Stimulated activated CD4-positive, alpha-beta T cell treated with anti-CD3 and anti-CD28 coated beads, Interleukin-1b, Interleukin-23, amount 100 ng/mL, for 24 hours (primary cell): Measurements from ENCODE around the gene MARF1.
"Not testable (repeated sequence)": the region's sequence is repeated elsewhere in the genome, so short reads cannot be mapped to it uniquely, and the experiment has no call there.

Source experiments
- DNase-seq, 4 experiments: peaks; one replicate each; pipeline ENCODE4 v3.0.0-alpha.2; 2020; ENCODE audit warnings: low read depth in 4 of 4, low spot score in 1 of 4

MARF1 gene

DNA sequence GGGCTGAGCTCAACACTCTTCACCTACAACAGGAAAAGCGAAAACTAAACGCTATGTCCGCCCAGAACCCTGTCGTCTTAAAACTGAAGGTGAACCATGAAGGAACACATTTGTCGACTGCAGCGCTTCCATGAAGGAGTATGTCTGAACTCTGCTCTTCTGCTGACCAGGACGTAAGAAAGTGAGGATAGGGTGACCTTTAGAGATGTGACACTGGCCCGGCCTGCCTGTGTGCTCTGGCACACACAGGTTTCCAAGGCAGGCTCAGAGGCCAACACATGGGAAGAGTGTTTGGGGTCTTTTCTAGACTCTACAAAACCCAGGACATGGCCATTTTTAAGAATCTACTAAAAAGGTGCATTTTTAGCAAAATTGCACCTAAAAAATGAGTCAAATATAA is 21.1 kb downstream of the MARF1 start:
- DNase-seq, result no peak

DNA sequence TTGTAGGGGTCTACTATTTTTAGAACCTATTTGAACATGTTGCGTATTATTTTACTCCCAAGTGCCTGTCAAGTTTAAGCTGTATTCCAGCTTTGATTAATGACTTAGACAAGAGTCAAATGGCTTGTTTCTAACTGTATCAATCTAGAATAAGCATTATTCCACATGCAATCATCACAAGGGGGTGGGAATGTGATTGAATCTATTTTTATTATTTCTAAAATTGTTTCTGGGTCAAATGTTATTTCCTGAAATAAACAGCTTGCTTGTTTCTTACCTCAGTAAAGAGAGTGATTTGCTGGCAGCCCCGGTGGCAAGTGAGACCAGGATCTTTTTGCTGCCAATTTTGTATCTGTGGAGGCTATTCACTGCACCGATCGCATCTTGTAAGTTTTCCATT is 21.5 kb downstream of the MARF1 start:
- no peak for DNase-seq

DNA sequence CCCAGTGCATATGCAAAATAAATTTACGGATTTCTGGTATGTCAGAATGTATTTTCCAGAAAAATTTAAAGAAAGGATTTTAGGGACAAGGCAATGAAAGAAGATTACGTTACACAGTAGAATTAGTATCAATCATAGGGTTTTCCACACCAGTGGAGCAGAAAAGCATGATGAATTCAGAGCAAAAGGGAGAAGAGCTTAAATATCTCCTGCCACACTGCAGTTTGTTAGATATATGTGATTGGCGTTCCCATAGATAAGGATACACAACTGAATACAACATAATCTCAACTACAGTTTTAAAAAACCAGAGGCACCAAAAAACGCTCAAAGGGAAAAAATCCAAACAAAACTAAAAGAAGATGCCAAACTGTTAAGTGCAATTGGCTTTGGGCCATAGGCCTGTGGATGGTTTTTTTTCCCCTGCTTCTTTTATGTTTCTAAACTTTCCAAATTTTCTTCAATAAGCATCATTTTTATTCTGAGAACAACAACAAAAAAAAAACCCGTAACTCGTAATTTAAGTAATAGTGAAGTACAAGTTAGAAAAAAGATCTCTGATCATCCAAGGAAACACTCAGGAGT is 22.3 kb downstream of the MARF1 start:
- no peak for DNase-seq

DNA sequence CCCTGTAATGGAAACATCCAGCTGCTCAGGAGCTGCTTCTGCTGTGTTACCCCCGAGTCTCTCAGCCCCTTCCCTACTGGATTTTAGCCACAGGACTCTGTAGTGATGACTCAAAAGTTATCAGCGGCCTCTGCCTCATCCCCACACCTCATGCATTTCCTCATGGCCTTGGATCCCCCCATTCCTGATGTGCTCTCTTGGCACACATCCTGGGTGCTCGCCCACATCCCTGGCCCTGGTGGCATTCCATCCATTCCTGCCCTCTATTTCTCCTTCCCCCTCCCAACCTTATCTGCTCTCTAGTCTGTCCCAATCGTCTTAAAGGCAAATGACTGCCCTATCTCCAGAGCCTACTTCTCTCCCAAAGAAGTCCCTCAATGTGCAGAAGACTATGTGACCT is 24.6 kb downstream of the MARF1 start:
- no peak for DNase-seq

DNA sequence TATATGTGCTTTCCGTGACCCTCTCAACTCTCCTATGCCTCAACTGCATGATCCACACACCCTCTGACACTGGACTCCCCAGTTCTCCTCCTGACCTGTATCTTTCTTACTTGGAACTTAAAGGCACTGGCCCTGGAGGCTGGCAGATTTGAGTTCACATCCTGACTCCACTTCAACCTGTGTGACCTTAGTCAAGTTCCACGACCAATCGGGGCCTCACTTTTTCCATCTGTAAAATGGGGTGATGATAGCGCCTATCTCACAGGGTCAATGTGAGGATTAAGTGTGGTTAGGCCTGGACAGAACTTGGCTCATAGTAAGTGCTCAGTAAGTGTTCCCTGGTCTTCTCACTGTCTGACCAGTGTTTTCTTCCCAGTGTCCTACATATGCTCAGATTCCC is 25.1 kb downstream of the MARF1 start:
- no peak for DNase-seq

DNA sequence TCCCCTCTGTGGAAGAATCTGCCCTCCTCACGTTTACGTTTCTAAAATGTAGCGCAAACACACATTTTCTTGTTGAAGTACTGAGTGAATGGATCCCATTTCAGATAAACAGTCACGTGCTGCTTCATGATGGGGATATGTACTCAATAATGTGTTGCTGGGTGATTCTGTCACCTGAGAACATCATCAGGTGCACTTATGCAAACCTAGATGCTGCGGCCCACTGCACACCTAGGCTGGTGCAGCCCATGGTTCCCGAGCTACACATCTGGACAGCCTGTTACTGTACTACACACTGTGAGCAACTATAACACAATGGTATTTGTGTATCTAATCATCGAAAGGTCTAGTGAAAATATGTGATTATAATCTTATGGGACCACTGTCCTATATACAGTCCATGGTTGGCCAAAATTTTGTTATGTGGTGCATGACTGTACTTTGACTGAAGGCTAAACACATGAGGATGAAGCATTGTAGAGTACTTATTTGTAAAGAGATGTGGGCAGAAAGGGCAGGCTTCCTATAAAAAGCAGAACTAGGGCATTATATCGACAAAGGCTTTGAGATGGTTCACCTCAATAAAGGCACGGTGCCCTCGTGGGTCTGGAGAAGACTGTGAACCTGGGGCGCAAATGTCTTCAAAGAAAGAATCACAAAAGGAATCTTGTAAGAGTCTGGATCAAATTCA is 26.3 kb downstream of the MARF1 start:
- no peak for DNase-seq

DNA sequence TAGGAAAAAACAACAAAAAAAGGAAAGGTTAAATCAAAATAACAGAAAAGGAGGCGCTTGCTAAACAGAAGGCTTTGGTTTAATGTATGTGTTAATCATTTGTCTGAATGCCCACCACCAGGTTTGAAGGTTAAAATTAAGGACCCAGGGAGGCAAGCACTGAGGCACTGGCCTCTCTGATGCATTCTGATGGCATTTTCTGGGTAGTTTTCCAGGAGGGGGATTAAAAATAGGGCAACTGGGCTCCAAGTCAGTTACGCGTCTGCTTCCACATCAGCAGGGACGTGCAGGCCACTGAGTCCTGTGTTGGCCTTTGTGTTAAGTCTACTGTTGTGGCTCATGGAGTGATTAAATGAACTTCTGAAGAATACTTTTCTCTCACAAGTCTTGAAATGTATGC is 26.9 kb downstream of the MARF1 start:
- DNase-seq, result no peak

DNA sequence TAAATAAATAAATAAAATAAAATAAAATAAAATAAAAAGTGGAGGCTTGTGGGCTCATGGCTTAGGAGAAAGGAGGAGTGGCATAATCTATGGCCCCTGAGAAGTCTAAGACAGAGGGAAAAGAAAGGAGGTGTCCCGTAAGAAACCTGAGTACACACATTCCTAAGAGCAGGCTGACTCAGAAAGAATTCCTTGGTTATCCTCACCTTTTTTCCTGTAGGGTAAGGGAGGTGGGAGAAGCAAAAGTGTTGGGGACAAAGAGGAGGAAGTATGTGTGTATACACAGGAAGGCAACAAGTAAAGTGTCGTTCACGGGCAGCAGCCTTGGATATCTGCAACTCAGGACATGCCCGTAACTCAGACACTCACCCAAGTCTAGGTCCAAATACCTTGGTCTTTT is 29.3 kb downstream of the MARF1 start:
- DNase-seq, result no peak

DNA sequence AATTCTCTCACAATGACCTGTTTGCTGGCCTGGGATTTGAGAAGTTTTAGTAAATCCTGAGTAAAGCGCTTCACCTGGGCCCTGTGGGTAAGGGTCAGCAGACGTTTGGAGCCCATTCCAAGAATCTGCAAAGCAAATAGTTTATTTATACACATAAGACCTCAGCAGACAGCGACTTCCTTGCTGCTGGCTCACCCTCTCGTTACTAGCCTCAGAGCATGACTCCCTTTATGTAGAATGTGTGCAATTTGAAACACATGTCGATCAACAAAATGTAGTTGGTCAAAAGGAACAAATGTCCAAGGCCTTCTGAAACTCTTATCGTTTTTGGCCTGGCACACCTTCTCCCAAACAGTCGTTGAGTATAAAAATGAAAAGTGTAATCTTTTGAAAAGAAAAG is 31.3 kb downstream of the MARF1 start:
- DNase-seq, result no peak

DNA sequence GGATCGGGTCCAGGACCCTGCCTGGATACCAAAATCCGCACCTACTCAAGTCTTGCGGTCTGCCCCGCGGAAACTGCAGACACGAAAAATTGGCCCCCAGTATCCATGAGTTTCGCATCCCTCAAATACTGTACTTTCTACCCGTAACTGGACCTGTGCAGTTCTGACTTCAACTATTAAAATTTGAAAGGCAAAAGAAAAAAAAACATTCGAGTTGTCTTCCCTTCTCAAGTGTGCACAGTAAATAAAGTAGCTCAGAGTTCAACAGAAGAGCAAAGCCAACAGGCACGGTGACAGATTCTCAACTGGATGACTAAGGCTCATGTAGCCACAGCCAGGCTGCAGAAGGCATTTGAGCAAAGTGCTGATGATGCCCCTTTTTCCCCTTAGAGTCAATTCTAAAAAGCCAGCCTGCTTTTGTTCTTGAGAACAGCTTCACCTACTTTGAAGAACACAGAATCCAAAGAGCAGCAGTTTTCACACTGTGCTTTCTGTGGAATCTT is 32.5 kb downstream of the MARF1 start:
- DNase-seq, result no peak

DNA sequence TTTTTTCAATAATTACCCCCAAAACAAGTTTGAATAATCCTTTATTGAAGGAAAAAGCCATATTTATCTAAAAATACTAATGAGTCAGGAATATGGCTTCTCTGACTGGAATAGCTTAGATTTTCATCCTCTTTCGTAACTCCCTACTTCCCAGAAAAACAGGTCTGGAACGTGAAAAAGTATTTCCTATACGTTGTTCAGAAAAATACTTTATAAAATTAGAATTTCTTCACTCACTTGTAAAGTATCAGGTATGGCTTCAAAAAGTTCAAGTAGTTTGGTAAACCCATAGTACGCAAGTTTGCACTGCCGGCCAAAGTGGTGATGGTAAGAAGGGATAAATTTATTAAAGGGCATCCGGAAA is 33.7 kb downstream of the MARF1 start:
- no peak for DNase-seq

DNA sequence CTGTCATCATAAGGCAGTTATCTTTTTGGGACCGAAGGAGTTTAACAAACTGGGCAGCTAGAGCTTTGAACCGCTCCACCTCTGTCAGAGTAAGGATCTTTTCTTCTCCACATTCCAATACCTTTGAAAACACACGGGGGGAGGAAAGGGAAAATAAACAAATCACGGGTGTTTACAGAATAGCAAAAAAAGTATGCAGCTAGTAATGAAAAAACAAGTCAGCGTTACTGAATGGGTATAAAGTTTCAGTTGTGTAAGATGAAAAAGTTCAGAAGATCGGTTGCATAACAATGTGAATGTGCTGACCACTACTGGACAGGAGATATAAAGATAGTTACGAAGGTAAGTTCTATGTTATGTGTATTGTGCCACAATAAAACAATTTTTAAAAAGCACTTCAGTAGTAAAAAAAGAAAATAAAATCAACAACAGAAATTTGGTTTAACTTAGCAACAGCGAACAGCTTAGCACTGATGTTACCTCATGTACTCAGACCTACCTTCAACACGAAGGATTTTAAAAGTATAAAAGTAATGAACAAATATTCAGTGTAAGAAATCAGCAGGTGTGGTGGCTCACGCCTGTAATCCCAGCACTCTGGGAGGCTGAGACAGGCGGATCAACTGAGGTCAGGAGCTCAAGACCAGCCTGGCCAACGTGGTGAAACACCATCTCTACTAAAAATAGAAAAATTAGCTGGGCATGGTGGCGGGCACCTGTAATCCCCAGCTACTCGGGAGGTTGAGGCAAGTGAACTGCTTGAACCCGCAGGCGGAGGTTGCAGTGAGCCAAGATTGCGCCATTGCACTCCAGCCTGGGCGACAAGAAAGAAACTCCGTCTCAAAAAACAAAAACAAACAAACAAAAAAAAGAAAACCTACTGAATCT is 34.3 kb downstream of the MARF1 start:
- no peak for DNase-seq

DNA sequence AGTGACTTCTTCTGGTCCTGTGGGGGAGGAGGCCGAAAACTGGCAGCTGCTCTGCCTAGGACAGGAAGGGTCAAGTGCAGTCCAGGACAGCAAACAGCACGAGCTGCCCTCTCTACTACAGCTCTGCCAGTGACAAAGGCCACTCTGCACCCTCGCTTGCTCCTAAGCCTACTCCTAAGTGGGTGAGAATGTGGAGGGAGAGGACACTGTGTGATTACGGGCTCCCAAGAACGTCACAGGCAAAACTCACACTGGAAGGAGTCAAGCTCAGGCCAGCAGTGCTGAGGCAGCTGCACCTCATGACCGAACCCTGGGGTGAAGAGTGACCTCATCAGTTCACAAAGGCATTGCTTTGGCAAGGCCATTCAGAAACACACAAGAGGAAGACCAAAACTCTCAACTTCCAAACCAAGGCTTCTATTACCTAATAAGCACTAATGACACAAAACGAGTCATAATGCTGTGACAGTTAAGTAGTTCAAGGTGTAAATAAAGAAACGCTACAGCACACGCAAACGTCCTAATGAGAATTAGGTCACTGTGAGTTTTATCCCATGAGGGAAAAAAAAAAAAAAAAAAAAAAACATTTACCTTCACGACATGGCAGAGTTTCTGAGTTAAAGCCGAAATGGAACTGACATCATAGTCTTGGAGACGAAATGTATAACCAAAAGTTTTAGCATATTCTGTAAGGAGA is 35.1 kb downstream of the MARF1 start:
- DNase-seq, result no peak

DNA sequence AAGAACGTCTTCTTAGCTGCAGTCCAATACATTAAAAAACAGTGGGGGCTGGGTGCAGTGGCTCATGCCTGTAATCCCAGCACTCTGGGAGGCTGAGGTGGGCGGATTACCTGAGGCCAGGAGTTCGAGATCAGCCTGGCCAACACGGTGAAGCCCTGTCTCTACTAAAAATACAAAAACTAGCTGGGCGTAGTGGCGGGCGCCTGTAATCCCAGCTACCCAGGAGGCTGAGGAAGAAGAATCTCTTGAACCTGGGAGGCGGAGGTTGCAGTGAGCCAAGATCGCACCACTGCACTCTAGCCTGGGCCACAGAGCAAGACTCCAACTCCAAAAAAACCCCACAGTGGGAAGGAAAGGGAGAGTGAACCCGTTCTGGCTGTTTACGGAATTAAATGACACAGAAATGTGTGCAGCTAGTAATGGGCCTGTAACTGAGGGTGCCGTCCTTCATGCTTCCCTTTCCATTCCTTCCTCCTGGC is 35.7 kb downstream of the MARF1 start:
- DNase-seq, result not testable (repeated sequence)

DNA sequence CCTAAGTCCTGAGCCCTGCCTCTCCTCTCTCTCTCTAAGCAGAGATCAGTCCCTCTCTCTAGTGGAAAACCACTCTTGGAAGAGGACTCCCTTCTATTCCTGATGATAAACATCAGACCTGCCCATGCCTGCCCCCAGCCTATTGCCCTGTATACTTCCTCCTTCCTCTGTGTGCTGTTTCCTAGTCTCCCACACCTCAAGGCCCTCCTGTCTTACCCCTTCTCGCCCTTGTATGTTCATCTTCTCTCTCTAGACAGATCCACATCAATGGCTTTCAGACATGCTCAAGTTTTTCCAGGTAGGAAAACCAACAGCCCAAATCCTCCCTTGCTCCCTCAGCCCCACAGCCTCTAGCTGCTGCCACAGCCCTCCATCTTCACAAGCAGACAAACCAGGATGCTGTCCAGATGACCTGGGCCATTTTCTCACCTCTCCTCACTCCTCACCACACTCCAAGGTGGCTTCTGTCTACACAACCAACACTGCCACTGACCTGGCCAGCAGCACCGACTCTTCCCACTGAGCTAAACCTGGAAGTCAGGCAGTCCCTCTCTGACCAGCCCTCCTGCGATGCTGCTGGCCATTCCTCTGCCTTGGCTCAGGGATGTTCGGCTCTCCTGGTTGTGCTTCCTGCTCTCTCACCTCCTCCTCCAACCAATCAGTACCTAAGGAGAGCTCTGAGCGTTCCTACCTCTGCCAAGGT is 36.3 kb downstream of the MARF1 start:
- no peak for DNase-seq

DNA sequence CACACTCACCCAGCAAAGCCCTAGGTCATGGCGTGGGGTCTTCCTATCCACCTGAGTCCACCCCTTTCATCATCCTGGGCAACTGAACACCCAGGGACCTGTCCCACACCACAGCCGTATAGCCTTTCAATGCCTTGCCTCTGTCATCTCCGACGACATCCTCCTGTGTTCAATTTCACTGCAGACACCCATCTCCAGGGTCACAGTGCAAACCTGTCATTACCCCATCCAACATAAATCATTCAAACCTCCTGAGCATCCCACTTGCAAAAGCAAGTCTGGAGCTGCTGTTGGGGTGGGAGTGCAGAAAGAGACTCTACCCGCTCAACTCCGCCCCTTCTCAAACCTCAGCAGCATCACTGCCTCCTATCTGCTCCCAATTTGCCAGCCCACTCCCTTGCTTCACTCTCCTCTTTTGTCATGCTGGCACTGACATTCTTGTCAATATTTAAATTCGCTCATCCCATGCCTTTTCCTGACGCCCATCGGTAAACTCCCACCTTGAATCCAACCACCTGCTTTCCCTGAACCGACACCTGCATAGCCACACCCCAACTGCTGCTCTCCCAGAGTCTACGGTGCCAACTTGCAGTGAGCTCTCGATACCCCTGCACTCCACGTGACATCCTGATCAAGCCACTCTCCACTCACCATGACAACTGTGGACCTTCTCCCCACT is 37.0 kb downstream of the MARF1 start:
- DNase-seq, result no peak

DNA sequence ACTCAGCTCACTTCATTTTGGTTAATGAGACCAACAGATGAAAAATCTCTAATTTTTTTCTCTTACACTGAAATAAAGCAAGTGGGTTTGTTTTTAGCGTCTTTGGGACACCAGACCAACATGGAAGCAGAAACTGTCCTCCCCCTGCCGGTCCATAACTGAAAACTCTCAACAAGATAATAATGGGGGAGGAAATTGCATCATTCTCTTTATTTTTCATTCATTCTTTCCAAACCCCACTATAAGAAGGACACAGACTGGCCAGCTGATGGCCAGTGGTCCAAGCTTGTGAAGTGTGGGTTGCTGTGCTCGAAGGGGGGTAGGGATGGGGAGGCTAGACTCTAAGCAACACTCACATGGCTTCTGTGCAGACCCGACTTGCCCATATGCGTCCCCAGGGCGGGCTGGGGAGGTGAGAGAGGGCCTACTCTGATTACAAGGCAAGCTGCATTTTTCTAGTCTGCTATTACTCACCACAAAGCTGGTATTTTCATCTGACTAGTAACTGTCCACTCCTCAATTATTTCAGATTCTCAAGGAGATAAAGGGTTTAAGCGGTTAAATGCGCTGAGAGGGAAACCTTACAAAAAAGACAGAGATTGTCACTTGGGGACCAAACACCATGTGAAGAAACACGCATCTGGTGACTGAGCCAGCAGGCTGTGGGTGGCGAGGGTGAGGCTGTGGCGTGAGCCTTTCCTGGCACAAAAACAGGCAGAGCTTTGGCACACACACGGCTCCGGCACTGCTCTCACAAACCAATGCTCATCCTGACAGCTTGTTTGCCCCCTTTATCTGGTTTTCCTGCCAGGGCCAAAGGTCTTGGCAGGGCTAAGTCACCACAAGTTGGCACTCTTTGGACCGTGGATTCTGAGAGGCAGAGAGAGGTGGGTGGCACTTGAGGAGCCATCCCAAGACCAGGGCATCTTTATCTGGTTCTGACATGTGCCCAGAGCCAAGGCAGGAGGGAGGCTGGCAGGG is 38.2 kb downstream of the MARF1 start:
- DNase-seq, result no peak

DNA sequence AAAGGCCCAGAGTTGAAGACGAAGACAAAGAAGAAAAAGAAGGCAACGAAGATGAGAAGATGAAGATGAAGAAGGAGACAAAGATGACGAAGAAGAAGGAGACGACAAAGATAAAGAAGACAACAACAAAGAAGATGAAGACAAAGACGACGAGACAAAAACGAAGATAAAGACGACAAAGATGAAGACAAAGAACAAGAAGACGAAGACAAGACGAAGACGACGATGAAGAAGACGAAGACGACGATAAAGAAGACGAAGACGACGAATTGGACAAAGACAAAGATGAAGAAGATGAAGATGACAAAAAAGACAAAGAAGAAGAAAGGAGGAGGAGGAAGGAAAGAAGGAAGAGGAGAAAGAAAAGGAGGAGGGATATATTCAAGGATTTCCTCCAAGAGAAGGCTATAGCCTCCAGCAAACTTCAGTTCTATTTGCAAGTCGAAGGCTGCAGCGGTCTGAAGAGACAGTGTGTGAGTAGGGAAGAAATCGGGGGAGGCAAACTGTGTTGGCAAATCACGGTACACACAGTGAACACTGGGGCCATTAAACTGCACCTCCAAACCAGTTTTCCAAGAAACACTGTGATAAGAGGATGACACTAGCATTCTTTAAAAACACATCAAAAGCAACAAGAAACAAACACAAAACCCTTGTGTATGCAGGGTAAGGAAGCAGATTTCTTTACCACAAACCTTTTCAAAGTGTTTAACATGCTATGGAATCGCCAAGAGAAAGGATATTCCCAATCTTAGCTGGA is 40.5 kb downstream of the MARF1 start:
- DNase-seq, result no peak
